HL-60 (cell line): ENCODE results near the gene TVP23A.

ENCODE experiments used
- GABPA ChIP-seq: IDR thresholded peaks from 2 replicates; pipeline ENCODE4 v1.6.1; 2012; ENCODE audit warnings: low read depth
- POLR2AphosphoS5 ChIP-seq: IDR thresholded peaks from 2 replicates; pipeline ENCODE4 v1.6.1; 2012; ENCODE audit warnings: low read depth
- TF ChIP-seq, protein P1 (sequence below): IDR thresholded peaks from one replicate; pipeline ENCODE4 v1.5.1; 2011; ENCODE audit warnings: low read length, control low read depth, inconsistent platforms; ENCODE audit not compliant: insufficient read depth

- TF ChIP-seq, protein P1, sequence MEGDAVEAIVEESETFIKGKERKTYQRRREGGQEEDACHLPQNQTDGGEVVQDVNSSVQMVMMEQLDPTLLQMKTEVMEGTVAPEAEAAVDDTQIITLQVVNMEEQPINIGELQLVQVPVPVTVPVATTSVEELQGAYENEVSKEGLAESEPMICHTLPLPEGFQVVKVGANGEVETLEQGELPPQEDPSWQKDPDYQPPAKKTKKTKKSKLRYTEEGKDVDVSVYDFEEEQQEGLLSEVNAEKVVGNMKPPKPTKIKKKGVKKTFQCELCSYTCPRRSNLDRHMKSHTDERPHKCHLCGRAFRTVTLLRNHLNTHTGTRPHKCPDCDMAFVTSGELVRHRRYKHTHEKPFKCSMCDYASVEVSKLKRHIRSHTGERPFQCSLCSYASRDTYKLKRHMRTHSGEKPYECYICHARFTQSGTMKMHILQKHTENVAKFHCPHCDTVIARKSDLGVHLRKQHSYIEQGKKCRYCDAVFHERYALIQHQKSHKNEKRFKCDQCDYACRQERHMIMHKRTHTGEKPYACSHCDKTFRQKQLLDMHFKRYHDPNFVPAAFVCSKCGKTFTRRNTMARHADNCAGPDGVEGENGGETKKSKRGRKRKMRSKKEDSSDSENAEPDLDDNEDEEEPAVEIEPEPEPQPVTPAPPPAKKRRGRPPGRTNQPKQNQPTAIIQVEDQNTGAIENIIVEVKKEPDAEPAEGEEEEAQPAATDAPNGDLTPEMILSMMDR, result no peak
- TF ChIP-seq POLR2AphosphoS5 (no peak), GABPA (no peak)
Measured at GRCh38 chr16:10834766-10835165, 16.2 kb upstream of the TVP23A start.
